Activated CD4-positive, alpha-beta T cell treated with anti-CD3 and anti-CD28 coated beads, Interleukin-2, Interleukin-6, amounts not matched to agents 100 ng/mL and 50 ng/mL, durations not matched to agents 16 hours and 8 hours (primary cell): Measurements from ENCODE around the gene LRIG1.

Experiments used
- DNase-seq: peaks from one replicate; pipeline ENCODE4 v3.0.0-alpha.2; 2020

Gene LRIG1

DNA sequence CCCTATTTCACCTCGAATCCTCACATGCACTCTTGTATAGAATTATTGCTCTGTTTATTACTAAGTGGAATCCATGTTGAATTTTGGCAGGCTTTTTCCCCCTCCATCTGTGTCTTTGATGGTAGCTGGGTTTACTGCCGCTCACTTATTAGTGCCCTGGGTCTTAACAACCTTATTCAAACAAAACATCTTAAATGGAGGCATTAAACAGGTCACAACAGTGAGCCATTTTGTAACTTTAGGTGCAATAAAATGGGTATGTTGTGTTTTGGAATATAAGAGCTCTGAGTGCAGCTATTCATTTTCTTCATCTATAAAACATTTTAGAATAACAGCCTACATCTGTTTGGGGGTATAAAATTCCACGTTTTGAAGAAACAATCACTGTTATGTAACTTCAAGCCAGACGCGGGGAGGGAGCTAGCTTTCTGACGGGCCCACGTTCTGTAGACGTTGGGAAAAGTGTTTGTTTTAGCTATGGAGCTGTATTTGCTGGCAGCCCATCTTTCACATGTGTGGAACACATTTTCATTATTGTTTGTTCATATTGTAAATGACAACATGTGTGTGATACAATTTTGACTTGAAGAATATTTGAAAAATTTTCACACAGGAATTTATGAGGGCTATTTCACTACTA is 158.0 kb downstream of the LRIG1 start:
- DNase-seq = no peak

- no peak for DNase-seq
Observed at GRCh38 chr3:66338927-66339326, 161.9 kb downstream of the LRIG1 start.

DNA sequence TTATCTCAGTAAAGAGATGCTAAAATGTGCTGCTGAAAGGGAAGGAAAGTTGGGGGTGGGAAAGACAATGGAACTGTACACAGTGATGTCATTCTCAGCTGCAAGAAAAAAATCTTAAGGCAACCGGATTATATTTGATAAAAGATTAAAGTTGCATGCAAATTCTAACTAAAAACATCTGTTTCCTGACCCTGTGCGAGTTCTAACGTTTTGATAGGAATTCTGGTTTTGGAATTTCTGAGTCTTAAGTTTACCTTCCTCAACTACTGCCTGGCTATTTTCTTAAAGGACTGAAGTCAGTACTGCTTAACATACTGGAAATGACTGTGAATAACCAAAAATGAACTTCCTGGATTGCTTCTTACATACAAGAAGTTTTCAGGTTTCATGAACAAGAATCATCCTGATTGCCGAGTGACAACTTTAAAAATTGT is 164.5 kb downstream of the LRIG1 start:
- DNase-seq = no peak

DNA sequence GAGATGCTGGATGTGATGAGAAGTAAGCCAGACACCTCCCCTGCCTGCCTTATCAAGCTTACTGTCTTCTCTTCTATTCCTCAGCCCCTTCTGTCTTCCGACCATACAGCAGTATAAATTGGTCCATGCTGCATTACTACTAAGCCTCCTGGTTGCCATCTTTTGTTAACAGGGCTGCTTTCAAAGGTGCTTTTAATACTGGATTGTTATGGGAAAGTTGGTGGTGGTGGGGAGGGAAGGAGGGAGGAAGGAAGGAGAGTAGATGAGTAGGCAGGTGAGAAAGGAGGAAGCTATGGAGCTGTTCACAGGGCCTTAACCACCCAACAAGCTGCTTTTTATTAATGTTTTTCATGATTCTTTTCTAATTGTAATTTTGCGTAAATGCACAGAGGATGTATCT is 165.2 kb downstream of the LRIG1 start:
- no peak for DNase-seq
